ENCODE measurements around the gene FER1L5. TPM values are rescaled to one million over a fixed set of nuclear protein-coding genes. Genes with fewer than 3 reads are reported as not detected.

Gene FER1L5
- total and polyA plus RNA-seq, 2 of the 8 experiments (the other 6 are each of a cell fraction or from before 2014, with no cell fraction given), result 0.23 to 0.88 TPM

- H3K18ac ChIP-seq (ENCODE audit: extremely low read depth, low read length), result no peak overlapping the region
- H2BK5ac ChIP-seq (ENCODE audit: low read depth, low read length), result no peak overlapping the region
- H3K4me1 ChIP-seq (replicated peaks in 1 of 4; ENCODE audit: control insufficient read depth in 3 of 4, insufficient read depth in 4 of 4, low read length in 3 of 4), result no peaks in the 10 kb centered on the region
- H3K56ac ChIP-seq (replicated peaks; ENCODE audit: insufficient read length, low read depth, low read length), result no peak overlapping the region
- H2AK5ac ChIP-seq (ENCODE audit: low read depth, low read length), result no peak overlapping the region
- H3K23ac ChIP-seq (ENCODE audit: insufficient read length), result no peak overlapping the region
- H3K9me3 ChIP-seq (ENCODE audit: insufficient read depth in 2 of 2, low read depth in 1 of 2, low read length in 1 of 2), result no peaks in the 10 kb centered on the region
- no peak overlapping the region for H4K5ac ChIP-seq (ENCODE audit: insufficient read length, low read depth, low read length)
- DNase-seq (ENCODE audit: low read depth in 1 of 2, low spot score in 2 of 2) (no peak), FAIRE-seq (no peak)
- no peaks in the 10 kb centered on the region for H3K79me2 ChIP-seq (ENCODE audit: control insufficient read depth in 1 of 2, insufficient read depth in 2 of 2, low read length in 2 of 2)
- H3K27me3 ChIP-seq (replicated peaks in 1 of 4; ENCODE audit: control insufficient read depth in 3 of 4, extremely low read depth in 1 of 4, insufficient read depth in 3 of 4, low read length in 3 of 4), result no peaks in the 10 kb centered on the region
- CTCF ChIA-PET (ENCODE audit: partially characterized antibody), result no interaction called here
- no peak overlapping the region for H3K4me3 ChIP-seq (ENCODE audit: extremely low read depth in 1 of 4, insufficient read depth in 2 of 4, low read depth in 3 of 4, low read length in 4 of 4)
- peaks cover 14 to 55% (median 29%) of the 10 kb centered on the region in 4 experiments; a peak in 7 of 8 replicates for H3K36me3 ChIP-seq (ENCODE audit: control insufficient read depth in 2 of 4, insufficient read depth in 4 of 4, low read length in 3 of 4)
- H3K79me1 ChIP-seq (ENCODE audit: low read depth, low read length), result 0 out of 2 replicates have a peak, but pooled peaks cover 2% of the 10 kb centered on the region
- H3K4me2 ChIP-seq (ENCODE audit: insufficient read depth in 1 of 2, low read depth in 2 of 2, low read length in 2 of 2), result no peak overlapping the region
- WGBS, 2 experiments (ENCODE audit: extremely low coverage in 1 of 2, insufficient coverage in 1 of 2, insufficient read length in 1 of 2, insufficient replicate concordance in 2 of 2, low coverage in 1 of 2, low lambda C conversion rate in 2 of 2, missing lambda C conversion rate in 1 of 2), result 79% methylated on average over 1 of the region's 1 CpG; no CpG with 5 or more reads in 1 of the 2 experiments
- no peak overlapping the region for H4K8ac ChIP-seq (ENCODE audit: extremely low read depth, insufficient read depth, low read length)
- H2BK15ac ChIP-seq (ENCODE audit: low read length), result no peak overlapping the region
- no peak overlapping the region for H3K4ac ChIP-seq (replicated peaks; ENCODE audit: insufficient read length, low read depth, low read length)
- no peak overlapping the region for H3K9ac ChIP-seq (replicated peaks in 1 of 4; ENCODE audit: extremely low read depth in 1 of 4, low read depth in 3 of 4, low read length in 3 of 4)
- no peak overlapping the region for H2BK120ac ChIP-seq (replicated peaks; ENCODE audit: low read depth, low read length)
- no peak overlapping the region for H2AFZ ChIP-seq (ENCODE audit: low read length)
- POLR2A ChIA-PET (ENCODE audit: partially characterized antibody), result no interaction called here
- H2BK12ac ChIP-seq (ENCODE audit: low read depth, low read length), result no peak overlapping the region
- no peak overlapping the region for H3K14ac ChIP-seq (ENCODE audit: insufficient read length)
- H4K20me1 ChIP-seq (replicated peaks in 1 of 2; ENCODE audit: control insufficient read depth in 1 of 2, insufficient read depth in 2 of 2, low read length in 2 of 2), result peaks cover 0 to 7% of the 10 kb centered on the region in 2 experiments
- H4K91ac ChIP-seq (replicated peaks; ENCODE audit: insufficient read length, low read length), result no peak overlapping the region
- no peak overlapping the region for H3K27ac ChIP-seq (ENCODE audit: low read depth, low read length)
- no peak overlapping the region for H2BK20ac ChIP-seq (ENCODE audit: low read length)
- H3K23me2 ChIP-seq (ENCODE audit: low read depth, low read length), result no peaks in the 10 kb centered on the region
Measured at GRCh38 chr2:96616128-96616527, 26.4 kb upstream of the FER1L5 start.
